IMR-90 (cell line): ENCODE measurements around the gene CCDC69. TPM values are rescaled to one million over a fixed set of nuclear protein-coding genes. Genes with fewer than 3 reads are reported as not detected.

Source experiments
- ATAC-seq: fragments of 200-7000 bp; cut with Tn5 transposase; 2 replicates; pipeline ENCODE4 v1.9.1; 2020; ENCODE audit warnings: low read depth, mild to moderate bottlenecking, moderate library complexity
- BruUV-seq: library from RNA; stranded (reverse); fragments of 400-500 nt; replicated peaks from 2 replicates; lab custom pipeline; 2021; lab: Mats Ljungman, UMichigan
- CTCF ChIA-PET: fragments of 300-600 bp; formaldehyde crosslinking; extraction: SDS; loops from one replicate; lab custom pipeline; 2021; ENCODE audit warnings: antibody characterized with exemption; lab: Yijun Ruan, JAX
- POLR2A ChIA-PET: fragments of 300-600 bp; sonication (Branson Sonifier 250); formaldehyde crosslinking; loops from one replicate; lab custom pipeline; 2022; ENCODE audit warnings: antibody characterized with exemption; ENCODE audit not compliant: unreplicated experiment; lab: Charles Lee
- DNase-seq: peaks from one replicate; pipeline ENCODE4 v3.0.0; 2013
- H2AFZ ChIP-seq: replicated peaks from 2 replicates; pipeline ENCODE3; 2013; ENCODE audit warnings: low read length, mild to moderate bottlenecking; ENCODE audit not compliant: poor library complexity
- H2AK5ac ChIP-seq: 2 replicates; pipeline ENCODE4 v1.6.1; 2013; ENCODE audit warnings: low read depth, low read length, inconsistent platforms
- H2AK9ac ChIP-seq: replicated peaks from 2 replicates; pipeline ENCODE3; 2013; ENCODE audit warnings: mild to moderate bottlenecking, low read depth, low read length, moderate library complexity; ENCODE audit not compliant: poor library complexity
- H2BK120ac ChIP-seq: 2 replicates; pipeline ENCODE4 v1.6.1; 2013; ENCODE audit warnings: low read depth, low read length, inconsistent platforms
- H2BK15ac ChIP-seq: 3 replicates; pipeline ENCODE4 v1.6.1; 2013; ENCODE audit warnings: low read depth, low read length, inconsistent platforms
- H2BK20ac ChIP-seq: 2 replicates; pipeline ENCODE4 v1.6.1; 2013; ENCODE audit warnings: low read depth, mild to moderate bottlenecking, inconsistent platforms, low read length, moderate library complexity
- H2BK5ac ChIP-seq: 2 replicates; pipeline ENCODE4 v1.6.1; 2013; ENCODE audit warnings: mild to moderate bottlenecking, low read depth, low read length, inconsistent platforms; ENCODE audit not compliant: poor library complexity, severe bottlenecking
- H3K14ac ChIP-seq: replicated peaks from 2 replicates; pipeline ENCODE4 v1.6.1; 2013; ENCODE audit warnings: low read depth, low read length, inconsistent platforms
- H3K18ac ChIP-seq: 2 replicates; pipeline ENCODE4 v1.6.1; 2013; ENCODE audit warnings: low read depth, low read length, control low read depth
- H3K23ac ChIP-seq: 2 replicates; pipeline ENCODE4 v1.6.1; 2013; ENCODE audit warnings: low read depth, low read length, inconsistent platforms
- H3K27ac ChIP-seq: 2 replicates; pipeline ENCODE4 v1.5.1; 2013; ENCODE audit warnings: mild to moderate bottlenecking, control low read depth, low read length; ENCODE audit not compliant: insufficient read depth
- H3K27me3 ChIP-seq: 2 replicates; pipeline ENCODE4 v1.6.1; 2013; ENCODE audit warnings: low read length; ENCODE audit not compliant: control insufficient read depth, insufficient read depth
- H3K36me3 ChIP-seq: 2 replicates; pipeline ENCODE4 v1.6.1; 2013; ENCODE audit warnings: low read length, mixed read lengths; ENCODE audit not compliant: control insufficient read depth, insufficient read depth
- H3K4ac ChIP-seq: 2 replicates; pipeline ENCODE4 v1.6.1; 2013; ENCODE audit warnings: low read depth, low read length, inconsistent platforms
- H3K4me1 ChIP-seq: 2 replicates; pipeline ENCODE4 v1.6.1; 2013; ENCODE audit warnings: low read length, mixed read lengths; ENCODE audit not compliant: control insufficient read depth, insufficient read depth
- H3K4me2 ChIP-seq: 2 replicates; pipeline ENCODE4 v1.6.1; 2013; ENCODE audit warnings: low read depth, mild to moderate bottlenecking, control low read depth, low read length, moderate library complexity
- H3K4me3 ChIP-seq: 2 replicates; pipeline ENCODE4 v1.5.1; 2013; ENCODE audit warnings: low read depth, mild to moderate bottlenecking, control low read depth, low read length, moderate library complexity; ENCODE audit not compliant: insufficient read depth
- H3K56ac ChIP-seq: 2 replicates; pipeline ENCODE4 v1.6.1; 2013; ENCODE audit warnings: low read length, inconsistent platforms; ENCODE audit not compliant: insufficient read depth; ENCODE audit errors: extremely low read depth
- H3K79me1 ChIP-seq, 2 experiments: 2 replicates each; pipeline ENCODE4 v1.6.1; 2013; ENCODE audit warnings: low read length in 2 of 2, inconsistent platforms in 1 of 2, low read depth in 1 of 2
- H3K9ac ChIP-seq: 2 replicates; pipeline ENCODE4 v1.6.1; 2013; ENCODE audit warnings: low read depth, low read length, control low read depth
- H3K9me1 ChIP-seq: 2 replicates; pipeline ENCODE4 v1.6.1; 2013; ENCODE audit warnings: low read length, inconsistent platforms; ENCODE audit not compliant: insufficient read depth
- H3K9me3 ChIP-seq: 2 replicates; pipeline ENCODE4 v1.6.1; 2013; ENCODE audit warnings: low read length; ENCODE audit not compliant: control insufficient read depth, insufficient read depth
- H4K20me1 ChIP-seq: 2 replicates; pipeline ENCODE4 v1.6.1; 2013; ENCODE audit warnings: low read length, inconsistent platforms; ENCODE audit not compliant: insufficient read depth
- H4K5ac ChIP-seq: 2 replicates; pipeline ENCODE4 v1.6.1; 2013; ENCODE audit warnings: mild to moderate bottlenecking, low read depth, low read length, control low read depth
- H4K8ac ChIP-seq, 2 experiments: 2 replicates each; pipeline ENCODE4 v1.6.1; 2013; ENCODE audit warnings: low read depth in 2 of 2, low read length in 2 of 2, control low read depth in 1 of 2, inconsistent platforms in 1 of 2
- H4K91ac ChIP-seq: 2 replicates; pipeline ENCODE4 v1.6.1; 2013; ENCODE audit warnings: low read depth, low read length, inconsistent platforms; ENCODE audit not compliant: insufficient read depth
- BHLHE40 ChIP-seq: fragments of 150-350 bp; IDR thresholded peaks from 2 replicates; pipeline ENCODE4 v1.6.1; 2016; ENCODE audit warnings: mild to moderate bottlenecking, low read depth, low read length
- CEBPB ChIP-seq: IDR thresholded peaks from 2 replicates; pipeline ENCODE4 v1.6.1; 2012; ENCODE audit warnings: low read depth, low read length, improper control_type of control experiment
- CHD1 ChIP-seq: IDR thresholded peaks from 2 replicates; pipeline ENCODE4 v1.6.1; 2012; ENCODE audit warnings: low read depth, low read length, improper control_type of control experiment
- CTCF ChIP-seq: conservative IDR thresholded peaks from 2 replicates; pipeline ENCODE4 v1.5.1; 2012; ENCODE audit warnings: mild to moderate bottlenecking, low read depth, low read length, improper control_type of control experiment
- ELK1 ChIP-seq: fragments of 150-350 bp; IDR thresholded peaks from 2 replicates; pipeline ENCODE4 v1.6.1; 2016; ENCODE audit warnings: low read depth, mild to moderate bottlenecking, low read length, moderate library complexity, borderline replicate concordance
- FOS ChIP-seq: fragments of 150-350 bp; IDR thresholded peaks from 2 replicates; pipeline ENCODE4 v1.6.1; 2016; ENCODE audit warnings: low read depth, low read length
- MAFK ChIP-seq: IDR thresholded peaks from 2 replicates; pipeline ENCODE4 v1.6.1; 2012; ENCODE audit warnings: low read depth, low read length, improper control_type of control experiment
- MAZ ChIP-seq: IDR thresholded peaks from 2 replicates; pipeline ENCODE4 v1.6.1; 2012; ENCODE audit warnings: low read depth, mild to moderate bottlenecking, low read length, improper control_type of control experiment, moderate library complexity, borderline replicate concordance
- MXI1 ChIP-seq: IDR thresholded peaks from 2 replicates; pipeline ENCODE4 v1.6.1; 2012; ENCODE audit warnings: low read depth, mild to moderate bottlenecking, low read length, moderate library complexity, borderline replicate concordance
- NFE2L2 ChIP-seq: fragments of 150-350 bp; IDR thresholded peaks from 2 replicates; pipeline ENCODE4 v1.6.1; 2016; ENCODE audit warnings: low read depth, mild to moderate bottlenecking, low read length
- POLR2A ChIP-seq: IDR thresholded peaks from 2 replicates; pipeline ENCODE4 v1.6.1; 2012; ENCODE audit warnings: mild to moderate bottlenecking, low read depth, low read length
- RAD21 ChIP-seq: IDR thresholded peaks from 2 replicates; pipeline ENCODE4 v1.6.1; 2012; ENCODE audit warnings: low read length, improper control_type of control experiment
- RCOR1 ChIP-seq: IDR thresholded peaks from 2 replicates; pipeline ENCODE4 v1.6.1; 2012; ENCODE audit warnings: mild to moderate bottlenecking, low read length, improper control_type of control experiment; ENCODE audit not compliant: insufficient replicate concordance
- SMC3 ChIP-seq: fragments of 150-350 bp; IDR thresholded peaks from 2 replicates; pipeline ENCODE4 v1.6.1; 2016; ENCODE audit warnings: low read depth, mild to moderate bottlenecking, antibody characterized with exemption, low read length, moderate library complexity
- USF2 ChIP-seq: fragments of 150-350 bp; IDR thresholded peaks from 2 replicates; pipeline ENCODE4 v1.6.1; 2017; ENCODE audit warnings: mild to moderate bottlenecking, antibody characterized with exemption, low read length, low read depth
- WGBS, 2 experiments: methylation state at CpG; one replicate each; pipeline versions ENCODE4 v1.1.5 to v1.1.7; 2013; ENCODE audit warnings: missing lambda C conversion rate in 2 of 2; ENCODE audit not compliant: insufficient read length in 1 of 2; ENCODE audit errors: extremely low coverage in 2 of 2; 5-methylcytosine and 5-hydroxymethylcytosine counted together
- dilution Hi-C: fragments of 300-500 bp; cut with HindIII; formaldehyde crosslinking; loops from one replicate; pipeline ENCODE4 v1.14.3; 2018; ENCODE audit warnings: low sequenced_read_pairs; ENCODE audit not compliant: unreplicated experiment
- in situ Hi-C: fragments of 300-500 bp; cut with MboI; formaldehyde crosslinking; loops from 3 replicates; pipeline ENCODE4 v1.14.3; 2019; ENCODE audit warnings: low sequenced_read_pairs, inconsistent platforms, mixed read lengths
- intact Hi-C: fragments of 100-400 bp; cut with micrococcal nuclease; formaldehyde crosslinking; loops from 2 replicates; pipeline ENCODE4 v1.10.0; 2022
- polyA plus RNA-seq, 3 experiments: library from polyadenylated mRNA; depleted of rRNA; stranded (reverse); fragments of >200 nt; gene quantifications; 2 replicates each; pipeline ENCODE4 v1.2.3, GENCODE V29; 2012; ENCODE audit warnings: low replicate concordance in 1 of 3
- total RNA-seq: library from RNA; depleted of rRNA; stranded (reverse); fragments of >200 nt; gene quantifications from 2 replicates; pipeline ENCODE4 v1.2.3, GENCODE V29; 2012

Gene CCDC69
- total and polyA plus RNA-seq, 2 of the 4 experiments (the other 2 are of a cell fraction) = 0.36 to 0.48 TPM

- in situ Hi-C loops = no loop called here
Observed at GRCh38 chr5:151132963-151133362, 90.9 kb downstream of the CCDC69 start.

More at GRCh38 chr5:151132963-151133362, 90.9 kb downstream of the CCDC69 start:
- H2AFZ ChIP-seq = no peak overlapping the region
- H3K9me1 ChIP-seq = no peaks in the 10 kb centered on the region
- DNase-seq (no peak), ATAC-seq (no peak)
- dilution Hi-C loops = no loop called here
- peaks cover 24 to 49% of the 10 kb centered on the region in 2 experiments for H3K79me1 ChIP-seq
- H3K27me3 ChIP-seq = no peaks in the 10 kb centered on the region
- no peak overlapping the region for H2AK9ac ChIP-seq
- H3K14ac ChIP-seq = no peak overlapping the region
- no peaks in the 10 kb centered on the region for H3K4me1 ChIP-seq
- no peak overlapping the region for H4K5ac ChIP-seq
- H3K56ac ChIP-seq = no peak overlapping the region
- intact Hi-C loops = no loop called here
- H2BK15ac ChIP-seq = no peak overlapping the region
- ChIA-PET POLR2A (no interaction called here), CTCF (no interaction called here)
- H3K23ac ChIP-seq = no peak overlapping the region
- no peak overlapping the region for H3K9ac ChIP-seq
- no peak overlapping the region for H2BK20ac ChIP-seq
- no peaks in the 10 kb centered on the region for H3K9me3 ChIP-seq
- WGBS, 2 experiments = no CpG with 5 or more reads among the region's 4 CpGs
- no peak overlapping the region for H2BK120ac ChIP-seq
- H3K4me3 ChIP-seq = no peak overlapping the region
- H3K18ac ChIP-seq = no peak overlapping the region
- H3K4me2 ChIP-seq = no peak overlapping the region
- H4K91ac ChIP-seq = no peak overlapping the region
- no peak overlapping the region for H4K8ac ChIP-seq
- no peak overlapping the region for H2AK5ac ChIP-seq
- H3K27ac ChIP-seq = no peak overlapping the region
- peaks cover 13% of the 10 kb centered on the region; the same call in 1 of the 2 replicates for H4K20me1 ChIP-seq
- BruUV-seq = no TSS peak
- TF ChIP-seq CEBPB = no peak
- no peak for TF ChIP-seq USF2
- TF ChIP-seq FOS = no peak
- no peak for TF ChIP-seq ELK1
- TF ChIP-seq CTCF = no peak
- no peak for TF ChIP-seq SMC3
- no peak for TF ChIP-seq MAFK
- no peak for TF ChIP-seq MAZ
- TF ChIP-seq NFE2L2 = no peak
- TF ChIP-seq RAD21 = no peak
- TF ChIP-seq POLR2A = no peak
- TF ChIP-seq BHLHE40 = no peak
- TF ChIP-seq CHD1 = no peak
- no peak for TF ChIP-seq MXI1
- no peak for TF ChIP-seq RCOR1
- peaks cover 82% of the 10 kb centered on the region for H3K36me3 ChIP-seq
- no peak overlapping the region for H3K4ac ChIP-seq
- no peak overlapping the region for H2BK5ac ChIP-seq
